Measurements from ENCODE around the gene ISYNA1. TPM values are rescaled to one million over a fixed set of nuclear protein-coding genes. Genes with fewer than 3 reads are reported as not detected.

Gene ISYNA1
- total RNA-seq, 1 donor from 2014 or later: 6.3 TPM

DNA sequence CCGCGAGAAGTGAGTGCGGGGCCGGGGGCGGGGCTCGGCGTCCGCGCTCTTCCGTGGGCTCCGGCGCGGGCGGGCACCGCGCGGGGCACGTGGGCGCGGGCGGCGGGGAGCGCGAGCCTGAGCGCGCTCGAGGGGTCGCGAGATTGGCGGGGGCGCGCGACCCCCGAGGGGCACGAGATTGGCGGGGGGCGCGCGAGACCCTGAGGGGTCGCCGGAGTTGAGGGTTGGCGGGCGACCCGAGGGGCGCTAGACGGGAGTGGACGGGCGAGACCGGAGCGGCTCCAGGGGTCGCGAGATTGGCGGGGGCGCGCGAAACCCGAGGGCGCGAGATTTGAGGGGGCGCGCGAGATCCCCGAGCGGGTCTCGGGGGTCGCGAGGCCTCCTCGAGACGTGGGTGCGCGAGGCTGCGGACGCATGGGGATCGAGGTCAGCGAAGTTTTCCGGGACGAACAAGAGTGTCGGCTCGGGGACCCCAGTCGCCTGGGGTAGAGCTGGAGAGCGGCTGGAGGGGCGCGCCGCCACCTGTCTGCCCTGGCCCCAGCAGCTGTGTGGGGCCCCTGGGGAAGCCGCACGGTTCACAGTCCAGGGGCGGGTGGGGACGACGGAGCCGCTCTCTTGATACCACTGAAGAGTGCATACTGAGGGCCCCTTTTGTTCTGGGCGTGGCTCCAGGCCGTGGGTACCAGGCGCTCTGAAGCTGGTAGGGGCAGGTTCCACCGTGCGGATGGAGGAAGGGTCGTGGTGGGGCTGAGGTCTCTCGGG, 18.1 kb downstream of the ISYNA1 start:
- no peak for DNase-seq
- H3K4me1 Mint-ChIP-seq: peaks cover 68% of the 10 kb centered on the region
- peak; percentile 41 for ATAC-seq (ENCODE audit: low read depth)
- H3K9me3 Mint-ChIP-seq: no peaks in the 10 kb centered on the region
- POLR2A ChIA-PET: interaction anchor here (0.7 to 7.2 kb wide), 8 partner anchors 9 to 140 kb away, joined by 3 to 47 read pairs (median 8); partner anchors contain the start of genes ISYNA1 and JUND
- intact Hi-C loops (cut with micrococcal nuclease): loop anchor here (1.0 to 10.0 kb wide), 4 partner anchors 8 to 475 kb away; partner anchors contain the start of gene PGPEP1
- no peak for TF ChIP-seq CTCF (IDR thresholded peaks at IDR 0.05)
- CTCF ChIA-PET: interaction anchor here (0.6 to 6.8 kb wide), 9 partner anchors 9 to 215 kb away, joined by 3 to 59 read pairs (median 4); no protein-coding TSS in a partner anchor
- peaks cover 29% of the 10 kb centered on the region for H3K27me3 Mint-ChIP-seq
- H3K36me3 Mint-ChIP-seq (ENCODE audit: low read depth): no peaks in the 10 kb centered on the region
- peak overlapping the region; percentile 77 for H3K4me3 Mint-ChIP-seq
- H3K27ac Mint-ChIP-seq: no peak overlapping the region

DNA sequence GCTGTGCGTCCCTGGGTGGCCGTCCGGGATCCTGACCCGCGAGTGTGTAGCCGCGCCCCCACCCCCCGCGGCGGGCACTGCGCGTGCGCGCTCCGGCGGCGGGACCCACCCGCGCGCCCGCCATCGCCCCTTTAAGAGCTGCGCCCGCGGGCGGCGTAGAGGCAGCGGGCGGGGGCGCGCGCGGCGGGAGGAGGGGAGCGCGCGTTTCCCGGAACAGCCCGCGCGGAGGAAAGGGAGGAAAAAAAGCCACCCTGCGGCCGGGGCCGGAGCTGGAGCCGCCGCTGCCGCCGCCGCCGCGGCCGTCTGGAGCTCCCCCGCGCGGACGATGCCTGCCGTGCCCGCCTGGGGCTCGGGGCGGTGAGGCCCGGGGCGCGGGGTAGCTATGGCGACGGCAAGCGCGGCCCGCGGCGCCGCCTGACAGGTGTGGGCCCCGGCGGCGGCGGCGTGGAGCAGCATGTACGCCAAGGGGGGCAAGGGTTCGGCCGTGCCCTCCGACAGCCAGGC, 18.7 kb downstream of the ISYNA1 start, which contains the start of gene SSBP4:
SSBP4 (plus strand) TSS at position 204 of the 504 bp plus-strand sequence; CDS start at position 455, 251 bp downstream.
- Mint-ChIP-seq H3K27ac (peak within 1 kb of the TSS; percentile 12), H3K27me3 (peaks cover 33% of the 10 kb centered on the region), H3K4me3 (peak within 1 kb of the TSS; percentile 77), H3K36me3 (ENCODE audit: low read depth) (no peaks in the 10 kb centered on the region), H3K4me1 (peaks cover 73% of the 10 kb centered on the region), H3K9me3 (no peaks in the 10 kb centered on the region)
- DNase-seq (peak; percentile 72), ATAC-seq (ENCODE audit: low read depth) (peak; percentile 67)
- intact Hi-C loops (cut with micrococcal nuclease): loop anchor here (1.0 to 10.0 kb wide), 4 partner anchors 9 to 474 kb away; partner anchors contain the start of gene PGPEP1
- ChIA-PET POLR2A (interaction anchor here (0.7 to 7.2 kb wide), 9 partner anchors 10 to 144 kb away, joined by 3 to 47 read pairs (median 7); partner anchors contain the start of gene JUND), CTCF (interaction anchor here (0.6 to 6.8 kb wide), 8 partner anchors 10 to 167 kb away, joined by 3 to 59 read pairs (median 5); no protein-coding TSS in a partner anchor)
- no peak for TF ChIP-seq CTCF (IDR thresholded peaks at IDR 0.05)

- no peak for TF ChIP-seq CTCF (IDR thresholded peaks at IDR 0.05)
- Mint-ChIP-seq H3K4me3 (peak overlapping the region; percentile 73), H3K27me3 (peaks cover 36% of the 10 kb centered on the region), H3K9me3 (no peaks in the 10 kb centered on the region), H3K36me3 (ENCODE audit: low read depth) (no peaks in the 10 kb centered on the region), H3K27ac (peak overlapping the region; percentile 12), H3K4me1 (peaks cover 73% of the 10 kb centered on the region)
- ATAC-seq (ENCODE audit: low read depth): no peak
- no peak for DNase-seq
- intact Hi-C loops (cut with micrococcal nuclease): loop anchor here (1.0 to 10.0 kb wide), 5 partner anchors 8 to 474 kb away; partner anchors contain the start of gene PGPEP1
- POLR2A ChIA-PET: interaction anchor here (0.5 to 7.2 kb wide), 11 partner anchors 10 to 1022 kb away, joined by 3 to 47 read pairs (median 4); partner anchors contain the start of gene JUND
- CTCF ChIA-PET: interaction anchor here (0.6 to 6.8 kb wide), 8 partner anchors 10 to 722 kb away, joined by 3 to 59 read pairs (median 5); no protein-coding TSS in a partner anchor
Observed at GRCh38 chr19:18418483-18419194, 19.3 kb downstream of the ISYNA1 start.

GRCh38 chr19:18418029-18418482, 19.9 kb downstream of the ISYNA1 start:
- no peak for DNase-seq
- no peaks in the 10 kb centered on the region for H3K36me3 Mint-ChIP-seq (ENCODE audit: low read depth)
- peaks cover 70% of the 10 kb centered on the region for H3K4me1 Mint-ChIP-seq
- H3K9me3 Mint-ChIP-seq: no peaks in the 10 kb centered on the region
- peak overlapping the region; percentile 73 for H3K4me3 Mint-ChIP-seq
- H3K27ac Mint-ChIP-seq: no peak overlapping the region
- POLR2A ChIA-PET: interaction anchor here (0.5 to 7.2 kb wide), 9 partner anchors 11 to 1021 kb away, joined by 3 to 47 read pairs (median 4); partner anchors contain the start of gene JUND
- no peak for ATAC-seq (ENCODE audit: low read depth)
- CTCF ChIA-PET: interaction anchor here (0.6 to 6.8 kb wide), 6 partner anchors 11 to 723 kb away, joined by 3 to 59 read pairs (median 5); no protein-coding TSS in a partner anchor
- H3K27me3 Mint-ChIP-seq: peaks cover 40% of the 10 kb centered on the region
- TF ChIP-seq CTCF (IDR thresholded peaks at IDR 0.05): no peak
- intact Hi-C loops (cut with micrococcal nuclease): loop anchor here (1.0 to 10.0 kb wide), 4 partner anchors 8 to 473 kb away; partner anchors contain the start of gene PGPEP1

All from activated B cell treated with CpG ODN at 0.5 μM for 24 hours (primary cell).